Glutamatergic neuron (in vitro differentiated cells): ENCODE measurements around the gene CALML6. TPM values are rescaled to one million over a fixed set of nuclear protein-coding genes. Genes with fewer than 3 reads are reported as not detected.

Source experiments
- DNase-seq: peaks from one replicate; pipeline ENCODE4 v3.0.0; 2022
- H3K27ac Mint-ChIP-seq: one replicate; pipeline ENCODE4 v1.8.0; 2020; ENCODE audit warnings: mild to moderate bottlenecking, mixed read lengths, inconsistent platforms; ENCODE audit not compliant: unreplicated experiment
- H3K27me3 Mint-ChIP-seq: one replicate; pipeline ENCODE4 v1.8.0; 2020; ENCODE audit warnings: mild to moderate bottlenecking, moderate library complexity, mixed read lengths, inconsistent platforms; ENCODE audit not compliant: unreplicated experiment
- H3K36me3 Mint-ChIP-seq: one replicate; pipeline ENCODE4 v1.8.0; 2020; ENCODE audit warnings: mild to moderate bottlenecking, mixed read lengths, inconsistent platforms; ENCODE audit not compliant: unreplicated experiment
- H3K4me1 Mint-ChIP-seq: one replicate; pipeline ENCODE4 v1.8.0; 2020; ENCODE audit warnings: mild to moderate bottlenecking, low read depth, mixed read lengths, inconsistent platforms; ENCODE audit not compliant: unreplicated experiment
- H3K4me3 Mint-ChIP-seq: one replicate; pipeline ENCODE4 v1.8.0; 2020; ENCODE audit warnings: mild to moderate bottlenecking, mixed read lengths, inconsistent platforms; ENCODE audit not compliant: unreplicated experiment
- H3K9me3 Mint-ChIP-seq: one replicate; pipeline ENCODE4 v1.8.0; 2020; ENCODE audit warnings: mild to moderate bottlenecking, moderate library complexity, mixed read lengths, inconsistent platforms; ENCODE audit not compliant: unreplicated experiment
- CTCF ChIP-seq: fragments of 200-600 bp; sonication (generic); IDR thresholded peaks from one replicate; pipeline ENCODE4 v1.5.0; 2021; ENCODE audit not compliant: partially characterized antibody, unreplicated experiment
- total RNA-seq: library from RNA; stranded (reverse); fragmentation: NEBNext Ultra II Directional; extraction: Animal tissue kit (Norgen Biotek cat#: 25700); gene quantifications from one replicate; pipeline ENCODE4 v1.2.1, GENCODE V29; 2021; ENCODE audit not compliant: unreplicated experiment

The CALML6 gene
- total RNA-seq, 1 donor from 2014 or later: 5.2 TPM

- DNase-seq: no peak
- Mint-ChIP-seq H3K27me3 (peaks cover 14% of the 10 kb centered on the region), H3K4me1 (peaks cover 23% of the 10 kb centered on the region), H3K36me3 (no peaks in the 10 kb centered on the region), H3K4me3 (peak overlapping the region; percentile 93), H3K9me3 (peaks cover 17% of the 10 kb centered on the region), H3K27ac (peak overlapping the region; percentile 94)
- TF ChIP-seq CTCF: no peak
Observed at GRCh38 chr1:1889090-1889750, 25.8 kb upstream of the CALML6 start.

GRCh38 chr1:1889847-1890505, 25.1 kb upstream of the CALML6 start:
- H3K4me3 Mint-ChIP-seq: peak overlapping the region; percentile 93
- DNase-seq: peak; percentile 47
- no peaks in the 10 kb centered on the region for H3K36me3 Mint-ChIP-seq
- H3K9me3 Mint-ChIP-seq: peaks cover 18% of the 10 kb centered on the region
- H3K4me1 Mint-ChIP-seq: peaks cover 29% of the 10 kb centered on the region
- H3K27ac Mint-ChIP-seq: peak overlapping the region; percentile 94
- peaks cover 18% of the 10 kb centered on the region for H3K27me3 Mint-ChIP-seq
- no peak for TF ChIP-seq CTCF

- Mint-ChIP-seq H3K9me3 (peaks cover 18% of the 10 kb centered on the region), H3K36me3 (no peaks in the 10 kb centered on the region), H3K4me3 (peak within 1 kb of the TSS; percentile 85), H3K4me1 (peaks cover 32% of the 10 kb centered on the region), H3K27ac (peak within 1 kb of the TSS; percentile 64), H3K27me3 (peaks cover 18% of the 10 kb centered on the region)
- peak; percentile 88 for DNase-seq
- no peak for TF ChIP-seq CTCF
Observed at GRCh38 chr1:1890506-1891348, 24.3 kb upstream of the CALML6 start, which contains the start of gene GNB1. GNB1 (minus strand) TSS chr1:1891087; CDS start chr1:1825453, 65,634 bp downstream.

- Mint-ChIP-seq H3K4me1 (peaks cover 31% of the 10 kb centered on the region), H3K27ac (peak overlapping the region; percentile 57), H3K27me3 (peaks cover 18% of the 10 kb centered on the region), H3K36me3 (no peaks in the 10 kb centered on the region), H3K9me3 (peaks cover 18% of the 10 kb centered on the region), H3K4me3 (peak overlapping the region; percentile 85)
- no peak for TF ChIP-seq CTCF
- peak; percentile 70 for DNase-seq
Observed at GRCh38 chr1:1891349-1892078, 23.5 kb upstream of the CALML6 start.
